ENCODE measurements around the gene TXN. TPM values are rescaled to one million over a fixed set of nuclear protein-coding genes. Genes with fewer than 3 reads are reported as not detected.
"Not testable (repeated sequence)": the region's sequence is repeated elsewhere in the genome, so short reads cannot be mapped to it uniquely, and the experiment has no call there.

The TXN gene
- polyA plus RNA-seq, 1 donor from 2014 or later: 120 TPM

DNA sequence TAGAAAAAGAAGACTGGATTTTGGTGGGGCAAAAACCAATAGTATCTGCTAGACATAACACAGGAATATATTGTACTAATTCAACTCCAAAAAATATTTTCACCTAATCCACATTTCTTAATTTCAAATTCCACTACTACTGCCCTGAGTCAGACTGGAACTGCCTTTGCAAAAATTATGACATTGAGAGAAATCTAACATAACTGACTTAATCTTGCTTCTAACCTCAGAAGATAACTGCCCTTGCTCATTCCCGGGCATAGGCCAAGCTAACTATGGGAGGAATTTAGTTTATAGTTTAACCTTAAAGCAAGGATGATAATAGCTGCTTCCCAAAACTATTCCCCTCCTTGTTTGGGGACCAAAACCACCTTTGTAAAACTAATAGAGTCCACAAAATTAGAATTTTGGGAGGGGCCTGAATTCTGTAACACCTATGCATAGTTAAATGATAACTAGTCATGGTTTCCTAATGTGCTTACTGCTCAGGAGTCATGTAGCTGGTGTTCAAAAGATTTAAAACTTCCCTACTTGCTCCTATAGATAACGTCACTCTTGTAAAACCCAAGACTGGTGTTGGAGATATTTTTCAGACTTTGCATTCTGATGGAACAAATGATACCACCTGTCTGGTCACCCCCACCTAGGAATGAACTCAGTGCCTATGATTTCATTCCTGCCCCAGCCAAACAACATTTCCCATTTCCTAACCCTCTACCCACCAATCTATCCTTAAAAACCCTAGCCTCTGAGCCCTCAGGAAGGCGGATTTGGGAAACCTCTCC is 14.1 kb upstream of the TXN start:
- Mint-ChIP-seq H3K4me1 (no peaks in the 10 kb centered on the region), H3K27me3 (peaks cover 2% of the 10 kb centered on the region), H3K27ac (no peak overlapping the region), H3K9me3 (peaks cover 0 to 2% (median 0%) of the 10 kb centered on the region in 3 donors), H3K36me3 (no peaks in the 10 kb centered on the region), H3K4me3 (no peak overlapping the region)

DNA sequence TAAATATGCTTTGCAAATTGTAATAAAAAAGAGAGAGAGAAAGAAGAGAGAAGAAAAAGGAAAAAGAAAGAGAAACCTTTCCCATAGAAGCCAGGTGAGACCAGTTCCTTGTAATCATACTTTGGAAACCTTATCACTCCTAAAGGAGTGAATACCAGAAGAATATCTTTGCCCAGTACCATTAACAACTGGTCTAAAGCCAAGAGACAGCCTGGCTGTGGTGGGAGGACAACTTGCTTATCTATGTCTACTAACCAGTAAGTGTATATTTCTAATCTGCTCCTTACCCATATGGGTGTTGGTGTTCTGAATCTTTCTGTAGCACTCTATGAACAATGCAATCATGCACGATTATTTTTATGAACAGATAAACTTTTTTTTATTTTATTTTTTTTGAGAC is 10.5 kb upstream of the TXN start:
- no peak overlapping the region for H3K4me3 Mint-ChIP-seq
- H3K27ac Mint-ChIP-seq: no peak overlapping the region
- H3K4me1 Mint-ChIP-seq: no peaks in the 10 kb centered on the region
- no peaks in the 10 kb centered on the region for H3K27me3 Mint-ChIP-seq
- H3K36me3 Mint-ChIP-seq: no peaks in the 10 kb centered on the region
- H3K9me3 Mint-ChIP-seq: peaks cover 0 to 2% (median 0%) of the 10 kb centered on the region in 3 donors

DNA sequence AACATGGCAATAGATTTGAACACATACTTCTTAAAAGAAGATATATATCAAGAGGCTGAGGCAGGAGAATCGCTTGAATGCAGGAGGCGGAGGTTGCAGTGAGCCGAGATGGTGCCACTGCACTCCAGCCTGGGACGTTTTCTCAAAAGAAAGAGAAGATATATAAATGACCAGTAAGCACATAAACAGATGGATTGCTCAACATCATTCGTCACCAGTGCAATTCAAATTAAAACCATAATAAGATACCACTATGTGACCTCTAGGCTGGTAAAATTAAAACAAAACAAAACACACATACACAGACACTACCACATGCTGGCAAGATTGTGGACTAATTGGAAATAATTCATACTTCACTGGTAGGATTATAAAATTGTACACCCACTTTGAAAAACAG is 5.3 kb upstream of the TXN start:
- peaks cover 0 to 2% (median 0%) of the 10 kb centered on the region in 3 donors for H3K9me3 Mint-ChIP-seq
- H3K4me3 Mint-ChIP-seq: no peak overlapping the region
- H3K27me3 Mint-ChIP-seq: no peaks in the 10 kb centered on the region
- peaks cover 4 to 13% (median 8%) of the 10 kb centered on the region in 3 donors for H3K4me1 Mint-ChIP-seq
- no peak overlapping the region for H3K27ac Mint-ChIP-seq
- no peaks in the 10 kb centered on the region for H3K36me3 Mint-ChIP-seq

DNA sequence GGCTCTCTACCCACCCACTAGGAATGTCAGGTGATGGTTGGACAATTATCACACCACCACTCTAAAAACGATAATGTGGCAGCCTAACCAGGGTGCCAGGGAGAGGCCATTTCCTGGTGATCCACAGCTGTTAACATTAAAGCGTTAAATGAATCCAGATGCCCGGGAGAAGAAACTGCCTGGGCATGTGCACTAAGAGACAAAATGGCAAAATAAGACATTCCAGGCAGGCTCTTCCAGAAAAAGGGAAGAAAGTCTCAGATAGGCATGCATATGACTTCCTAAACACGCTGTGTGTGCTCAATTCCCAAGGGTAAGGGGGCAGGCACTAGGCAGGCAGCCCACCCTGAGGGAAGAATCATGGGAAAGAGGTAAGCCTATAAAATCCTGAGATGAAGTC is 4.6 kb upstream of the TXN start:
- H3K27ac Mint-ChIP-seq: no peak overlapping the region
- H3K9me3 Mint-ChIP-seq: peaks cover 0 to 2% (median 0%) of the 10 kb centered on the region in 3 donors
- H3K27me3 Mint-ChIP-seq: no peaks in the 10 kb centered on the region
- no peak overlapping the region for H3K4me3 Mint-ChIP-seq
- H3K36me3 Mint-ChIP-seq: no peaks in the 10 kb centered on the region
- H3K4me1 Mint-ChIP-seq: peaks cover 4 to 14% (median 8%) of the 10 kb centered on the region in 3 donors

DNA sequence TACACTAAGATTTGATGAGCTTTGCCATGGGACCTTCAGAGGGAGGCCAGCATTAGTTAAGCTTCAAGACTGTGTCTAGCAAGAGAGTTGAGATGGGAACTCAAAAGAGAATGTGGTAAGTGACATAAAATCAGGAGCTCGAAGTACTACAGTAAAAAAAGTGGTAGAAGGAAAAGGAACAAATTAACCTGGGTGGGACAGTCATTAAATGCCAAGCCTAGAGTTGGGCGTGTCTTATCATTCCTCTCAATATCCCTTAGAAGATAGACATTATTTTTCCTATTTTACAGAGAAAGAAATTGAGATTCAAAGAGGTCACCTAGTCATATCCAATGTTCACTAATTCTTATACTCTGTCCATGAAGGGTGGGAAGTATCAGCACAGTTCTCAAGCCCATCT is 3.3 kb upstream of the TXN start:
- Mint-ChIP-seq H3K27ac (no peak overlapping the region), H3K4me1 (peaks cover 4 to 20% (median 16%) of the 10 kb centered on the region in 3 donors), H3K27me3 (no peaks in the 10 kb centered on the region), H3K9me3 (no peaks in the 10 kb centered on the region), H3K36me3 (no peaks in the 10 kb centered on the region), H3K4me3 (peak overlapping the region in 1 of 4 donors; percentile 33)

DNA sequence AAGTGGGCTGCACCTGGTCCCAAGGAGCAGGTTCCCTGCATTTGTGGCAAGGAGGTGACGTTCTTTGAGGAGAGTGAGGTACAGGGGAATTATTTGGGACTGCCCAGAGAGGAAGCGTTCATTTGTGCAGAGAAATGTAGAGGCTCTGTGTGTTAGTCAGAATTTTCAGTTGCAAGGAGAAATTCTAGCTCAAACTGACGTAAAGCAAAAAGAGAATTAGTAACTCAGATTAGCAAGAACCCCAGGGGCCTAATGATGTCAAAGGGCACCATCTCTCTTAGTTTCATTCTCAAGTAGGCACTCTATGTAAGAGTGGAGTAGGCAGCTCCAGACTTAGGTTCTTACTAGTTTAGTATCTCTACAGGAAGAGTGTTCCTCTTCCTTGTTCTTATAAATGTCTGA is 2.4 kb upstream of the TXN start:
- Mint-ChIP-seq H3K4me3 (peak overlapping the region in 1 of 4 donors; percentile 88), H3K27me3 (no peaks in the 10 kb centered on the region), H3K36me3 (no peaks in the 10 kb centered on the region), H3K27ac (peak overlapping the region in 2 of 3 donors; percentile 62 to 80), H3K9me3 (no peaks in the 10 kb centered on the region), H3K4me1 (peaks cover 8 to 23% (median 20%) of the 10 kb centered on the region in 3 donors)

DNA sequence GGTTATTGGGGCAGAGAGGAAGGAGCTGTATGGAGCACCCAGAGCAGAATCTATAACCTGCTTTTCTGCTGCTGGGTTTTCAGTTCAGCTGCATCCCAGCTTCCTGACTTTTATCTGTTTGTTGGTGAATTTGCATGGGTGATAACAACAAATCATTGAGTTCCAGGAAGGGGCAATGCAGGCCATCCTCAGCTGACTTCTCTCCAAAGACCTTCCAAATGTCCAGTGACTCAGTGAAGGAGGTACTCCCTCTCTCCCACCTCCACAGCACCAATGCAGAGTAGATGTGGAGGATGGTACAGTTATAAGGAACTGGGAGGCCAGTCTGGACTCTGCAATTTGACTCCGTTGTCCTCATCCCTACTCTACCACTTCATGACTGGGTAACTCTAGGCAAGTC is 1.6 kb upstream of the TXN start:
- Mint-ChIP-seq H3K27me3 (no peaks in the 10 kb centered on the region), H3K36me3 (no peaks in the 10 kb centered on the region), H3K4me3 (peak overlapping the region in 1 of 4 donors; percentile 88), H3K9me3 (no peaks in the 10 kb centered on the region), H3K27ac (peak overlapping the region in 2 of 3 donors; percentile 80 to 83), H3K4me1 (peaks cover 15 to 27% (median 22%) of the 10 kb centered on the region in 3 donors)

DNA sequence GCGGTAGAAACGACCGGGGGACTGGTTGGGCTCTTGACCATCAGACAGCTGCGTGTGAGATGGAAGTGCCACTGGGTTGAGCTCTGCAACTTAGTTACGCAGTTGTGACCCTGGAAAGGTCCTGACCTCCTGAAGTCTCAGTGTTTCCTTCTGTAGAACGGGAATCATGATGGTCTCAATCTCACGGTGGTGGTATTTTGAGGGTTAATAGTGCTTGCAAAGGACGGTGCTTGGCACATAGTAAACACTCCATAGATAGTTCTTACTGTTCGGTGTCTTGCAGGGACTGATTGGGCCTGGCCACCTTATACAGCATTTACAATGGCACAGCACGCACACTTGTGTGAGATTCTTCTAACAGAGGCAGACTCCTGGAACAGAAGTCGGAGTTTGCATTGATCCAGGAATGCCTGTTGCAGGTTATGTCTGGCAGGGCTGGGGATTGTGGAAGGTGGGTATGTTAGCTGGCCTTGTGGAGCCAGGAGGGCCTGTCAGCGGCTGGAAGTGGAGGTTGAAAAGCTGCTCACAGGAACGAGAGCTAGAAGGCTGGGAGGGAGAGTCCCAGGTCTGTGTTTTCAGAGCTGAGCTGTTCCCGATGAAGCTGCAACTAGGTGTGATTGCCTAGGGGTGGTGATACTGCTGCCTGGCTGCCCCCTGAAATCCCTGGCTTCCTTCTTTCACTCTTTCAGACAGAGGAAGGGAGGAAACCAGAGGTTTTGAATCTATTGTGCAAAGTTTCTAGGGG is 962 bp upstream of the TXN start:
- Mint-ChIP-seq H3K4me3 (peak overlapping the region; percentile 88 to 98 (median 98)), H3K9me3 (no peaks in the 10 kb centered on the region), H3K4me1 (peaks cover 16 to 29% (median 22%) of the 10 kb centered on the region in 3 donors), H3K36me3 (no peaks in the 10 kb centered on the region), H3K27me3 (no peaks in the 10 kb centered on the region), H3K27ac (peak overlapping the region in 2 of 3 donors; percentile 47 to 83)

DNA sequence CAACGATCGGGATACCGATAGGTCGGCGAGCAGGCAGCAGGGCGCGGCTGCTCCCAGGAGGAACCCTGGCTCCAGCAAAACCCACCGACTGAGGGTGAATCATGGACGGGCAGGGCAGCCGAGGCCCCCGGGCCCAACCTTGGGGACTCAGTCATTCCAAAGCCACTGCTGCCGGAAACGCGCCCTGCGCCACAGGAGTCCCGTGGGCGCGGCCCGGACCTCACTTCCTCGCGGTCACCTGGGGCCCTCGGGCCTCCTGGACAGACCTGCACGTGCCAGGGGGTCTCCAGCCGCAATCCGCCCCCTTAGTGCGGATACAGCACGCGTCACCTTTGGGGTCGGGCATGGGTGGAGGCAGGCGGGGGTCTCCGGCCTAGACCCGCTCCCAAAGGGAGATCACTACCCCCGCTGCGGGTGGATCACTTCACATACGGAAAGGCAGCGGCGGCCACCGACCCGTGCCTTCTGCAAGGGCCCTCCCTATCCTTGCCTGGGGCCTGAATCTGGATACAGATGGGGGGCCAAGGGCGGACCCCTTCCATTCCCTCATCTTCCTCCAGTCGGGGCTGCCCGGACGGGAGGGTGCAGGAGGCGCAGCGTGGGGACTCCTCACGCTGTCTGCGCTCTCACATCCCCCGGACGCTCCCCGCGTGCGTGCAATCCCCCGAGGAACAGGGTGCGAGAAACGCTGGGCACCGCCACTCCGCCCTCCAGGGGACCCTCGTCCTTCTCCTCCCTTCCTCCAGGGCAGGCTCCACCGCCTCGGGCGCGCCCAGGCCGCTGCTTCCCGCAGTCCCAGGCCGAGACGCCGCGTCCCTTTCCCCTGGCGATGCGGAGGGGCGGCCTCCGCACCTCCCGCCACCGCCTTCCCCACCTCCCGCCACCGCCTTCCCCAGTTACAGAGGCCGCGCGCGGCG is 586 bp downstream of the TXN start:
- H3K27ac Mint-ChIP-seq: peak overlapping the region; percentile 83 to 95 (median 93)
- no peaks in the 10 kb centered on the region for H3K36me3 Mint-ChIP-seq
- no peaks in the 10 kb centered on the region for H3K9me3 Mint-ChIP-seq
- H3K4me3 Mint-ChIP-seq: peak overlapping the region; percentile 88 to 98 (median 98)
- no peaks in the 10 kb centered on the region for H3K27me3 Mint-ChIP-seq
- H3K4me1 Mint-ChIP-seq: peaks cover 16 to 29% (median 23%) of the 10 kb centered on the region in 3 donors

DNA sequence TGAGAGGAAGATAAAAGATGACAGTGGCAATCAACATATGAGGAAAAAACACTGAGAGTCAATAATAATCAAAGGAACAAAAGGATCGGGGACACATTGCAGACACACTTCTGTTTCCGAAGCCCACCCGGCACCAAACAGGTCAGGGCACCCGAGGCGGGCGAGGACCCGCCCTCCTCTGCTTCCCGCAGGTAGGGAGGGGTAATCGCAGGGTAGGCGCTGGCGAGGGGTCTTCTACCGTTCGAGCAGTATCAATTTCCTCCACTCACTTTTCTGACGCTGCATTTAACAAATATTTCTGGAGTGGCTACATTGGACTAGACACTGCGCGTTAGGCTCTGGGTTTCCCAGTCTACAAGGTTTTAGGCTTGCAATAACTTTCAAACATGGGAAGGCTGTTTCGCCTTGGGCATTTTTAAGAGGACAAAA is 1.3 kb downstream of the TXN start:
- Mint-ChIP-seq H3K4me3 (peak overlapping the region; percentile 88 to 98 (median 98)), H3K36me3 (no peaks in the 10 kb centered on the region), H3K4me1 (peaks cover 16 to 29% (median 23%) of the 10 kb centered on the region in 3 donors), H3K27ac (peak overlapping the region; percentile 58 to 93 (median 69)), H3K9me3 (no peaks in the 10 kb centered on the region), H3K27me3 (no peaks in the 10 kb centered on the region)

DNA sequence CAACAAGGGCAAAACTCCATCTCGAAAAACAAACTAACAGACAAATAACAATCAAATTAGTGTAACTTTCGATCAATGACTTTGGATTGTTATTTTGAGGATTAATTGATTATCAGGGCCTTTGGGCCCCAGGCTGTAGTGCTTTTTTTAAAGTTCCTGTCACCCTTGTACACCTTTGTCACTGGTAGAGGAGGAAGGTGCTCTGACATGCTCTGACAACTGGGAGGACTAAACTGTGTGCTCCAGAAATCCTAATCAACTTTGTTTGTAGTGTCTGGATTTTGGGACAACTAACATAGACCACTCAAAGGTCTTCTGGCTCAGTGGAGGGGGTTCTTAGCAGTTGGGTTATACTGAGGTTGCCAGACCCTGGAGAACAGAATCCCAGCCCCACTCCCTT is 1.8 kb downstream of the TXN start:
- Mint-ChIP-seq H3K36me3 (no peaks in the 10 kb centered on the region), H3K4me3 (peak overlapping the region; percentile 88 to 98 (median 98)), H3K4me1 (peaks cover 16 to 29% (median 23%) of the 10 kb centered on the region in 3 donors), H3K9me3 (no peaks in the 10 kb centered on the region), H3K27me3 (no peaks in the 10 kb centered on the region), H3K27ac (peak overlapping the region; percentile 58 to 93 (median 69))

DNA sequence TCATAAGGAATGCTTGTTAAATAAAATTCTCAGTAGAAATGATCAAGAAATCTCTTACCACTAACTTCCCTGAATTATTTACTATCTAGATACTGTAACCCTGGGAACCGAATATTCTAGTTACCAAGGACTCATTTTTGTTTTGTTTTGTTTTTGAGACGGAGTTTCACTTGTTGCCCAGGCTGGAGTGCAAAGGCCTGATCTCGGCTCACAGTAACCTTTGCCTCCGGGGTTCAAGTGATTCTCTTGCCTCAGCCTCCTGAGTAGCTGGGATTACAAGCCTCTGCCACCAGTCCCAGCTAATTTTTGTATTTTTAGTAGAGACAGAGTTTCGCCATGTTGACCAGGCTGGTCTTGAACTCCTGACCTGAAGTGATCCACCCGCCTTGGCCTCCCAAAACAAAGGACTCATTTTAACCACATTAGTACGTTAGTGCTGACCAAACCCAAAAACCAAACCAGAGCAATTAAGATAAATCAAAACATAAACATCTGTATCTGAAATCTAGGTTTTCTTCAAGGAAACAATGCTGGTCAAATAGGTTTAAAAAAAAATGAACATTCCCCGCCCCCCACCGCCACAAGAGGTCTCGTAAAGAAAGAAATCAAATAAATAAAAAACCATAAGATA is 3.7 kb downstream of the TXN start:
- H3K4me3 Mint-ChIP-seq: peak overlapping the region in 1 of 4 donors; percentile 88
- no peaks in the 10 kb centered on the region for H3K27me3 Mint-ChIP-seq
- H3K9me3 Mint-ChIP-seq: no peaks in the 10 kb centered on the region
- H3K36me3 Mint-ChIP-seq: no peaks in the 10 kb centered on the region
- H3K27ac Mint-ChIP-seq: peak overlapping the region; percentile 10 to 69 (median 58)
- peaks cover 16 to 24% (median 22%) of the 10 kb centered on the region in 3 donors for H3K4me1 Mint-ChIP-seq

DNA sequence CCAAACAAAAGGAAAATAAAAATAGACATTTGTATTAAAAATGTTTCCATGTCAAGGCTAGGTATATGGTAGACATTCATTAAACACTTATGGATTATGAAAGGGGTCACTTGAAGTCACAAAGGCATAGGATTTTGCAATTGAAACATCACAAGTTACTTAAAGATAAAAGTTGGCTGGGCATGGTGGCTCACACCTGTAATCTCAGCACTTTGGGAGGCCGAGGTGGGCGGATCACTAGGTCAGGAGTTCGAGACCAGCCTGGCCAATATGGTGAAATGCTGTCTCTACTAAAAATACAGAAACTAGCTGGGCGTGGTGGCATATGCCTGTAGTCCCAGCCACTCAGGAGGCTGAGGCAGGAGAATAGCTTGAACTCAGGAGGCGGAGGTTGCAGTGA is 4.5 kb downstream of the TXN start:
- not testable (repeated sequence) for H3K9me3 Mint-ChIP-seq, H3K27ac Mint-ChIP-seq, H3K36me3 Mint-ChIP-seq, H3K27me3 Mint-ChIP-seq
- Mint-ChIP-seq H3K4me3 (peak overlapping the region in 1 of 4 donors; percentile 88), H3K4me1 (peaks cover 12 to 16% (median 15%) of the 10 kb centered on the region in 3 donors)

DNA sequence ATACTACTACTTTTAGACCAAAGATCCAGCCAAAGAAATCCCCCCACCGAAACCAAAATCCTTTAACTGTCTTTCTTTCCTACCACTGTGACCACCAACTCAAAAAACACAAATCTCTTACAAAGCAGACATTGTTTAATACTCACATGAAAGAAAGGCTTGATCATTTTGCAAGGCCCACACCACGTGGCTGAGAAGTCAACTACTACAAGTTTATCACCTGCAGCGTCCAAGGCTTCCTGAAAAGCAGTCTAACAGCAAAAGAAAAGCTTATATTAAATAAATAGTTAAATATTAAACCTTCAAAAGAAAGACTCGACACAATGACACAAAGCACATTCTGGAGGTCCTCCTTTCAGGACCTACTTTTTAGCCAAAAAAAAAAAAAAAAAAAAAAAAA is 5.1 kb downstream of the TXN start:
- no peak overlapping the region for H3K4me3 Mint-ChIP-seq
- peaks cover 12 to 15% (median 15%) of the 10 kb centered on the region in 3 donors for H3K4me1 Mint-ChIP-seq
- H3K27ac Mint-ChIP-seq: no peak overlapping the region
- no peaks in the 10 kb centered on the region for H3K27me3 Mint-ChIP-seq
- H3K9me3 Mint-ChIP-seq: no peaks in the 10 kb centered on the region
- H3K36me3 Mint-ChIP-seq: peaks cover 3% of the 10 kb centered on the region

Data from IgD-negative memory B cell (primary cell).